Spinal cord (tissue), 10 donors: ENCODE results near the gene DAGLB. TPM values are rescaled to one million over a fixed set of nuclear protein-coding genes. Genes with fewer than 3 reads are reported as not detected.
A peak's percentile ranks its signal among the peaks of the same experiment; 100 is the strongest.
"Not testable (repeated sequence)": the region's sequence is repeated elsewhere in the genome, so short reads cannot be mapped to it uniquely, and the experiment has no call there.

ENCODE experiments used
- DNase-seq, 6 donors: peaks; one replicate each; pipeline versions ENCODE4 v3.0.0 to v3.0.0-alpha.2; 2013 to 2015; ENCODE audit warnings: low spot score in 6 of 6, low read depth in 4 of 6
- H3K27ac ChIP-seq: one replicate; pipeline ENCODE4 v1.5.1; 2013; ENCODE audit warnings: low read depth, low read length, control low read depth
- H3K27me3 ChIP-seq: one replicate; pipeline ENCODE4 v1.6.1; 2013; ENCODE audit warnings: low read length; ENCODE audit not compliant: control insufficient read depth, insufficient read depth
- H3K36me3 ChIP-seq: one replicate; pipeline ENCODE4 v1.6.1; 2013; ENCODE audit warnings: low read length; ENCODE audit not compliant: control insufficient read depth, insufficient read depth
- H3K4me1 ChIP-seq: one replicate; pipeline ENCODE4 v1.6.1; 2013; ENCODE audit warnings: low read length; ENCODE audit not compliant: control insufficient read depth, insufficient read depth
- H3K4me3 ChIP-seq: one replicate; pipeline ENCODE4 v1.5.1; 2013; ENCODE audit warnings: low read depth, low read length, control low read depth
- H3K9me3 ChIP-seq: one replicate; pipeline ENCODE4 v1.6.1; 2013; ENCODE audit warnings: low read length; ENCODE audit not compliant: control insufficient read depth, insufficient read depth
- WGBS: methylation state at CpG from one replicate; pipeline ENCODE4 v1.1.5; 2013; ENCODE audit warnings: missing lambda C conversion rate; ENCODE audit not compliant: insufficient coverage; 5-methylcytosine and 5-hydroxymethylcytosine counted together
- polyA plus RNA-seq, 2 donors: library from polyadenylated mRNA; unstranded; fragments of 120-200 nt; gene quantifications; one replicate each; pipeline ENCODE4 v1.2.1, GENCODE V29; 2013; ENCODE audit not compliant: insufficient read length in 2 of 2
- total RNA-seq, 2 donors: library from RNA; depleted of rRNA in 1 of 2; stranded (reverse); fragments of 120-200 nt in 1 of 2; fragments of >200 nt in 1 of 2; gene quantifications; one replicate each; pipeline versions ENCODE4 v1.2.3 to v1.2.4, GENCODE V29; 2013 to 2014
- donor health status: healthy.

The DAGLB gene
- total and polyA plus RNA-seq, 4 donors, result 16.4 to 21.9 (median 17.3) TPM

GRCh38 chr7:6449884-6450283 is 2.1 kb upstream of the DAGLB start:
- 90% methylated on average over 5 of the region's 11 CpGs for WGBS
- H3K27me3 ChIP-seq, H3K27ac ChIP-seq, H3K4me3 ChIP-seq, H3K36me3 ChIP-seq, H3K9me3 ChIP-seq, DNase-seq: not testable (repeated sequence)
- peaks cover 18% of the 10 kb centered on the region for H3K4me1 ChIP-seq

- DNase-seq, result no peak
- 82% methylated on average over 15 of the region's 16 CpGs for WGBS
- no peaks in the 10 kb centered on the region for H3K27me3 ChIP-seq
- peaks cover 10% of the 10 kb centered on the region for H3K36me3 ChIP-seq
- peaks cover 18% of the 10 kb centered on the region for H3K4me1 ChIP-seq
- no peaks in the 10 kb centered on the region for H3K9me3 ChIP-seq
- no peak overlapping the region for H3K4me3 ChIP-seq
- H3K27ac ChIP-seq, result no peak overlapping the region
These were observed 1.3 kb upstream of the DAGLB start for GRCh38 chr7:6448943-6449543.

DNA sequence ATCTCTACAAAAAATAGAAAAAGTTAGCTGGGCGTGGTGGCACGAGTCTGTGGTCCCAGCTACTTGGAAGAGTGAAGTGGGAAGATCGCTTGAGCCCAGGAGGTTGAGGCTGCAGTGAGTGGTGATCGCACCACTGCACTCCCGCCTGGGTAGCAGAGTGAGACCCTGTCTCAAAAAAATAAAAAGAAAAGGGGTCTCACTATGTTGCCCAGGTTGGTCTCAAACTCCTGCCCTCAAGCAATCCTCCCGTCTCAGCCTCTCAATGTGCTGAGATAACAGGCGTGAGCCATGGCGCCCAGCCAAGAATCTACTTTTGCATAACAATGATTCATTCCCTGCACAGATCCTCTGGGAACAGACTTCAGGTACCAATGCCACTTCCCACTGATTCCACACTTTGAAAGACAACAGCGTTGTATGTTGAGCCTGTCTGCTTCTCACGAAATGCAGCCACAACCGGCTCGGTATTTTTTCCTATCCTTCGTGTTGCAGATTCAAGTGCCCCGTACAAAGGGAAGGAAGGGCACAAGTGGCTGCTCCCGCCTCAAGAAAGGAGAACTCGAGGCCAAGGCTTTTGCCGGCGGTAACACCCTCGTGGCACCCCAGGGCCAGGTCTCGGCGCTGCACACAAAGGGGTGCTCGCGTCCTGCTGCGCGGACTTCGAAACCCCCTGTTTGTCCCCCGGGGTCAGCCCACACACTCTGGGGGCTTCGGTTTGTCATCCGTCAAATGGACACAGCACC is 745 bp downstream of the DAGLB start:
- peak in 3 of 6 donors; percentile 13 to 74 (median 74) for DNase-seq

GRCh38 chr7:6444516-6445269 is 3.1 kb downstream of the DAGLB start:
- Histone ChIP-seq H3K9me3 (no peaks in the 10 kb centered on the region), H3K27ac (no peak overlapping the region), H3K4me3 (no peak overlapping the region), H3K36me3 (peaks cover 30% of the 10 kb centered on the region), H3K27me3 (no peaks in the 10 kb centered on the region), H3K4me1 (peaks cover 18% of the 10 kb centered on the region)
- no peak for DNase-seq
- WGBS, result 100% methylated on average over 2 of the region's 13 CpGs

More for the DNA sequence above, 745 bp downstream of the DAGLB start:
- peak overlapping the region; percentile 87 for H3K27ac ChIP-seq
- H3K36me3 ChIP-seq, result peaks cover 27% of the 10 kb centered on the region
- no peaks in the 10 kb centered on the region for H3K9me3 ChIP-seq
- 13% methylated on average over 29 of the region's 29 CpGs for WGBS
- peaks cover 18% of the 10 kb centered on the region for H3K4me1 ChIP-seq
- peak overlapping the region; percentile 82 for H3K4me3 ChIP-seq
- H3K27me3 ChIP-seq, result no peaks in the 10 kb centered on the region

DNA sequence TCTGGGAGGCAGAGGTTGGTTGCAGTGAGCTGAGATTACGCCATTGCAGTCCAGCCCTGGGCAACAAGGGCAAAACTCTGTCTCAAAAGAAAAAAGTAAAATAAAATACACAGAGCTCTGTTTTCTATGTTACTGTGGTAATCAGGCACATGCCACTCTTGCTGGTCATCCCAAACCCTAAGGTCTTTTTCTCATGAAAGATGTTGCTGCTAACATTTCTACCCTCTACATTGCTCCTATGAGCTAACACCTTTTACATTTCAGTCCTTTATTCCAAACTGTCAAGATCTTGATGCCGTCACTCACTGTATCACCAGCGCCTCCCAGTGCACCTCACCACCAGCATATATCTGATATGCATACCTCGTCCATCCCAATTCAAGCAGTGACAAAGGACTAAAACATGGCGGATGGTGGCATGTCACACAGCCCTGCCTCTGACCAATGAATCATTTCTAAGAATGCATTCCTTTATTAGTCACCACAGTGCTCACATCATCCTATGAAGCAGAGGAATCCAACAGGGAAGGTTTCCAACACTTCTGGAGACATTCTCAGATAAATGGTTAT is 4.3 kb downstream of the DAGLB start:
- no peak overlapping the region for H3K27ac ChIP-seq
- no peaks in the 10 kb centered on the region for H3K9me3 ChIP-seq
- no peak overlapping the region for H3K4me3 ChIP-seq
- no peaks in the 10 kb centered on the region for H3K27me3 ChIP-seq
- peaks cover 14% of the 10 kb centered on the region for H3K4me1 ChIP-seq
- 92% methylated on average over 4 of the region's 5 CpGs for whole genome bisulfite sequencing
- H3K36me3 ChIP-seq, result peaks cover 30% of the 10 kb centered on the region
- no peak for DNase-seq

DNA sequence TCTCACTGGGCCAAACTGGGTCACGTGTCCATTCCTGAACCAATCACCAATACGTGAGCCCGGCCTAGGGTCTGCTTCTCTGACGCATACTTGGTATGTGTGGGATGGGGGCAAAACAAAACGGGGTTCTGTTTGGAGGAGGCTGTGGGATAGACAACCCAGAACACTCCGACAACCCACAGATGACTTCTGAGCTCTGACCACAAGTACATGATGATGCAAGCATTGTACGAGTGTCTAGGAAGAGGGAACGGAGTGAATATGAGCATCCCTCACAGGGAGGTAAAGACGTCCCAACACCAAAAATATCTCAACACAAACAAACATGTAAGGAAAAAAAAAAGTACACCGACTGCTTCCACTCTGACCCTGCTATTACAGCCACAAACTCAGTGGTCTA is 5.6 kb downstream of the DAGLB start:
- Histone ChIP-seq H3K4me1 (peaks cover 10% of the 10 kb centered on the region), H3K36me3 (peaks cover 30% of the 10 kb centered on the region), H3K27ac (no peak overlapping the region), H3K4me3 (no peak overlapping the region), H3K9me3 (no peaks in the 10 kb centered on the region), H3K27me3 (no peaks in the 10 kb centered on the region)
- DNase-seq, result no peak
- whole genome bisulfite sequencing, result no CpG with 5 or more reads among the region's 10 CpGs

DNA sequence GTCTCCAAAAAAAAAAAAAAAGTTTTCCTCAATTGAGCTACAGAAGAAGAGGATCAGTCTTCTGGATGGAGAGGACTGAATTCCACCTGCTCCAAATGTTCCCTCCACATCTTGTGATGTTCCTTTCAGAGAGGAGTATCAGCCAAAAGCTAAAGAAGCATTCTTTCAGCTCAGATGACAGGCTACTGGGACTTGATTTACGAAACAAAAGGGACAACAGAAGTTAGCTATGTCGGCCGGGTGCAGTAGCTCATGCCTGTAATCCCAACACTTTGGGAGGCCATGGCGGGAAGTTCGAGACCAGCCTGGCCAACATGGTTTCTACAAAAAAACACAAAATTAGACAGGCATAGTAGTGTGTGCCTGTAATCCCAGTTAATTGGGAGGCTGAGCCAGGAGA is 7.4 kb downstream of the DAGLB start:
- Histone ChIP-seq H3K27me3 (no peaks in the 10 kb centered on the region), H3K4me3 (no peak overlapping the region), H3K27ac (no peak overlapping the region), H3K9me3 (no peaks in the 10 kb centered on the region), H3K36me3 (peaks cover 29% of the 10 kb centered on the region), H3K4me1 (peaks cover 3% of the 10 kb centered on the region)
- DNase-seq, result no peak
- WGBS, result no CpG with 5 or more reads among the region's 5 CpGs

DNA sequence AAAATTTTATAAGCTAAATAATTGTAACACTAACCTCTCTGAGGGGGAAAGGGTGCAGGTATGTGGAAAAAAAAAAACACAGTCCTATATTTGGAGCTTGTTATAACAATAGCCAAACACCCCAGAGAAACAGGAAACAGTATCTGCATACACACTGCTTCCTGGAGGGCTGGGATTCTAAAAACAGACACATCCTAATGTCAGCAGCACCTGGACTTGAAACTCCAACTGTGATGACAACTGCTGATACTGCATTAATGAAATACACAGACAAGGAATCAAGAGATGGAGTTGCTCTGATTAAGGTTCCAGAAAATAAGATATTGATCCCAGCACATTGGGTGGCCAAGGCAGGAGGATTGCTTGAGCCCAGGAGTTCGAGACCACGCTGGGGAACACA is 9.3 kb downstream of the DAGLB start:
- no peak for DNase-seq
- no peak overlapping the region for H3K4me3 ChIP-seq
- H3K9me3 ChIP-seq, result no peaks in the 10 kb centered on the region
- no peak overlapping the region for H3K27ac ChIP-seq
- H3K4me1 ChIP-seq, result peaks cover 5% of the 10 kb centered on the region
- peaks cover 30% of the 10 kb centered on the region for H3K36me3 ChIP-seq
- WGBS, result 92% methylated on average over 2 of the region's 2 CpGs
- H3K27me3 ChIP-seq, result no peaks in the 10 kb centered on the region

- Histone ChIP-seq H3K27me3 (no peaks in the 10 kb centered on the region), H3K36me3 (peaks cover 24% of the 10 kb centered on the region), H3K4me1 (peaks cover 5% of the 10 kb centered on the region), H3K9me3 (no peaks in the 10 kb centered on the region), H3K27ac (peak overlapping the region; percentile 3), H3K4me3 (no peak overlapping the region)
- 88% methylated on average over 3 of the region's 6 CpGs for WGBS
- no peak for DNase-seq
These were observed 10.5 kb downstream of the DAGLB start for GRCh38 chr7:6437251-6437650.
